HG03354 (cell line): ENCODE measurements around the gene LHFPL3.

ENCODE experiments used
- ATAC-seq: cut with Tn5 transposase; IDR thresholded peaks from one replicate; pipeline ENCODE4 v1.9.1; 2021; ENCODE audit warnings: mild to moderate bottlenecking; ENCODE audit not compliant: unreplicated experiment, poor library complexity, severe bottlenecking

Gene LHFPL3

DNA sequence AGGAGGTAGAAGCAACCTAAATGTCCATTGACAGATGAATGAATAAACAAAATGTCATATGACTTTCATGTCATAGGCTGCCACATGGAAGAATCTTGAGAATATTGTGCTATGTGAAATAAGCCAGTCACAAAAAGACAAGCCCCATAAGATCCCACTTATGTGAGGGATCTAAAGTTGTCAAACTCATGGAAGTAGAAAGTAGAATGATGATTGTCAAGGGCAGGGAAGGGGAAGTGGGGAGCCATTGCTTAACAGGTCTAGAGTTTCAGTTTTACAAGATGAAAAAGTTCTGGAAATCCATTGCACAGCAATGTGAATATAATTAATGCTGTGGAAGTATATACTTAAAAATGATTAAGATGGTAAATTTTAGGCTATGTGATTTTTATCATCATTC, 456.3 kb downstream of the LHFPL3 start:
- no peak for ATAC-seq

DNA sequence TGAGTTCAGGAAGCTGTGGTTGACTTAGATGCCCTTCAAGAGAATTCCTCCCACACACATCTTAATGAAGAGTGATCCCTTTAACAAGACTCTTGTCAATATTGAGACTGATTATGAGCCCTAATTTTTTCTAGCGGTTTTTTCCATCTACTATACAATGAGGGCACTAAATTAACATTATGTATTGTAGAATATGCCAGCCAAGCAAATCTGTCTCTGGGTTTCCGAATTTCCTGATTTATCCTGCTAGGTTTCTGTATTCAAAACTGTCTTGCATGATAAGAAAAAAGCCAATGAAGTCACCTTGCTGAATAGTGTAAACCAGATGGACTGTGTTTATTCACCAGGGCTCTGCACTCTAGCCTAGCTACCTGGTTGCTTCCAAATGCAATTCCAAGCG, 461.4 kb downstream of the LHFPL3 start:
- no peak for ATAC-seq

GRCh38 chr7:104790440-104790839, 462.0 kb downstream of the LHFPL3 start:
- no peak for ATAC-seq

- no peak for ATAC-seq
Observed at GRCh38 chr7:104791080-104791479, 462.7 kb downstream of the LHFPL3 start.

DNA sequence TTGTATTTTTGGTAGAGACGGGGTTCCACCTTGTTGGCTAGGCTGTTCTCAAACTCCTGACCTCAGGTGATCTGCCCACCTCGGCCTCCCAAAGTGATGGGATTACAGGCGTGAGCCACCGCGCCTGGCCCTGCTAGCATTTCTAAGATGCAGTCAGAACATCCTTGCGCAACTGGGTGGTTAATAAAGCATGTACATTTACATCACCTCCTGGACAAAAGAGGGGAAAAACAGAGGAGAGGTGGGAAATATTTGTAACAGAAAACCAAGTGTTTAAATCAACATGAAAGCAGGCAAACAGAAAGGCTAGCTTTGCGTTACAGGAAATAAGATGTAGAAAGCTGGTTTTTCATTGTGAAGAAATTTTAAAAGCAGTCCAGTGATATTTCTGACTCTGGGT, 464.7 kb downstream of the LHFPL3 start:
- ATAC-seq = no peak

GRCh38 chr7:104794154-104794553, 465.8 kb downstream of the LHFPL3 start:
- no peak for ATAC-seq

- ATAC-seq = no peak
Observed at GRCh38 chr7:104794589-104794988, 466.2 kb downstream of the LHFPL3 start.

GRCh38 chr7:104795086-104795485, 466.7 kb downstream of the LHFPL3 start:
- no peak for ATAC-seq

DNA sequence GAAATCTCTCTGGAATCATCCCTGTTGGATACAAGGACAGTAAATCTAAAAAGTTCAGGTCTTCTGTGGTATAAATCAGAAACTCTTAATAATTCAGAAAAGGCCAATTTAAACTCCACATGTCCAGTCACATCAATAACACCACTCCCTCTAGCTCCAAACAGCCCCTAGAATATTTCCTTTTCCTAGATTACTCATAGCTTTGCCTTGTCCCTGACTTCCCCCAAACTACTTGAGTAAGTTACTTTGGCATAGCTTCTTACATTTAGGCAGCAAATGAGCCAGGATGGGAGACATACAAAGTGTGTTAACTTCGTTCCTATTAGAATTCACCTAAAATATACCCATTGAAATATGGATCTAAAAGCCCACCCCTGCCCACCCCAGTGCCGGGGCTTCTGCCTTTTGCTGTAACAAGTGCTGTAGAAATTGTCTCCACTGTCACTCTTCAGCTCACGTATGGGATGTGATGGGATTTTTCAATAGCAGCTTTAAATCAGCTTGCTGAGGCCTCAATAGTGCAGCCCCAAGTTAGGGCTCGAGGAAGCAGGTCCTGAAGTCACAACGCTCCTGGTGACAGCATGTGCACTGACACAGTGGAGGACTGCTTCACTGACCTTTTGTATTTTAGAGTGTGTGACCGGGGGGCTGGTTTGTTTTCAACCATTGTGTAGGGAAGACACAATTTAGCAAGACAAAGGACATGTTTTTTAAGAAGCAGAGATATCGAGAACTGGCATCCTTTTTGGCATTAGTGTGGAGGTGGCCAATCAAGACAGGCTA, 467.4 kb downstream of the LHFPL3 start:
- ATAC-seq = no peak

GRCh38 chr7:104800307-104800706, 471.9 kb downstream of the LHFPL3 start:
- no peak for ATAC-seq

DNA sequence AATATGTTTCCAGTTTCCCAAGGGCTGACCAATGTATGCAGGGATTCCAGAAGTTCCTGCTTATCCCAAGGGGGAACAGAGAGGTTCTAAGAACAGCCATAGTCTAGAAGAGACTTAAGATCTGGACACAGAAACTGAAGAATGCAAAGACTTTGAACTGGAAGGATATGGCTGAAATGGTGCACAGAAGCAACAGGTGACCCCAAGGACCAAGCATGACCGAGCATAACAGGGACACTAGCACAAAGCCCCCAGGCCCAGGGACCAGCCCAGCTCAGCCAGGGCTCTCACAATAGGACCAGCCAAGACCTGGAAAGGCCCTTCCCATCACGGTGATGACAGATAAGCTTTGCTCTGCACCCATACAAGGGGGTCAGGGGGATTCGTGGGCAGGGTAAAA, 472.6 kb downstream of the LHFPL3 start:
- ATAC-seq = no peak

DNA sequence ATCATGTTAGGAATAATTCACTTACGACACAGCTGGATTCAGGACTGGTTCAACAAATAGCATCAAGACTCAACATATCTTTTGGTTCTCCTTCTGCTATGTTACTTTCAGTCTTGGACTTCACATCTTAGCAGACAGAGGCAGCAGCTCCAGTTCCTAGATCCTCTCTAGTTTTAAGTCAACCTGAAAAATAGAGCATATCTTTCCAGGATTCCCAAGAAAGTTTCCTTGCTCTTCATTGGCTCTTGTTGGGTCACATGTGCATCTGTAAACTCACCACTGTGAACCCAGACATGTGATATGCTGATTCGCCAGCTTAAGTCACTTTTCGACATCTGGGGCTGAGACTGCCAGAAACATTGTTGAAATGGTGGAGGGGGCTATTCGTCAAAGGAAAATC, 475.5 kb downstream of the LHFPL3 start:
- no peak for ATAC-seq

GRCh38 chr7:104804696-104805095, 476.3 kb downstream of the LHFPL3 start:
- no peak for ATAC-seq

GRCh38 chr7:104805449-104806317, 477.3 kb downstream of the LHFPL3 start:
- no peak for ATAC-seq

- no peak for ATAC-seq
Observed at GRCh38 chr7:104807671-104808070, 479.3 kb downstream of the LHFPL3 start.

DNA sequence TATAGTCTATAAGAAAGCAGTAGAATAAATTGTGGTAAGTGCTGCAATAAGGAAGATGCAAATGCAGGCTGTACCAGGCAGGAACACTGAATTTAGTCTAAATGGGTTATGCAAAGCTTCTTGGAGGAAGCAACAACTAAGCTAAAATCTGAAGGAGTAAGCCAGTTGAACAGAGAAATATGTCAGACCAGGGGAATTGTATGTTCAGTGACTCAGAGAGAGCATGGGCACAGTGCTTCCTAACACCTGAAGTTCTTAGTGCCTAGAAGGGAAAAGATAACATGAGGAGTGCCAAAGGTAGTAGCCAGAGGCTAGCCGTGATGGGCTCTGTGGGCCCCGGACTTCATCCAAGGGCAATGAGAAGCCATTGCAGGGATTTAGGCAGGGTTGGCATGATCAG, 481.5 kb downstream of the LHFPL3 start:
- ATAC-seq = no peak

GRCh38 chr7:104814126-104814525, 485.7 kb downstream of the LHFPL3 start:
- no peak for ATAC-seq

DNA sequence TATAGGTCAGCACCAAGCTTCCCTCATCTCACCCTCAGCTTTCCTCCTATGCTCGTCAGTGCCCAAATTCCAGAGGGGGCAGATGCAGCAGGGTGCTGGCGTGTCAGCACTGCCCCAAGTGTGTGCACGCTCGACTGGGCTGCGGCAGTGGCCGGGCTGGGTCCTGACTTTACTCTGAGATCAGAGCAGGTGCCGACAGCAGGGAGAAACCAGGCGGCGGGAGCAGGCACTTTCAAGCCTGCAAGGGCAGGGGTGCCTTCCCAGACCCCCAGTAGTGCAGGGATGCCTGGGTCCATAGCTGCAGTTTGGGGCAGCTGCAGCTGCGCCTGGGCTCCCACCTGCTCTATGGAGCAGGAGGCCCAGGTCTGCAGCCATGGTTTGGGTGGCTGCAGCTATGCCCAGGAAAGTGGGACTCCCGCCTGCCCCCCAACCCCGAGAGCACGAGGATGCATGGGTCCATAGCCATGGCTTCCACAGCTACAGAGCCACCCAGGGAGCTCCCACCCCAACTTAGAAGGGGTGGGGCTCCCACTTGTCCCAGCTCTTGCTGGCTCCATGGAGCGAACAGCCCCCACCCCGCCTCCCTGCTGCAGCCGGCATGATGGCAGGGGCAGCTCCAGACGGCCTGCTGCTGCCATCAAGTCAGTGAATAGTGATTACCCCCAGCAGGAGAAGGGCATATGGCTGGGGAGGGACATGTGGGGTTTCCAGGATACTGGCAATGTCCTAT, 486.4 kb downstream of the LHFPL3 start:
- ATAC-seq = no peak

GRCh38 chr7:104816537-104816936, 488.1 kb downstream of the LHFPL3 start:
- no peak for ATAC-seq
